ENCODE measurements around the gene TOM1L1. TPM values are rescaled to one million over a fixed set of nuclear protein-coding genes. Genes with fewer than 3 reads are reported as not detected.

Gene TOM1L1
- total RNA-seq, 2 donors from 2014 or later: 52.8 to 81.3 TPM

- H3K27ac ChIP-seq: no peak overlapping the region
- intact Hi-C loops (cut with DNase I): no loop called here
- DNase-seq (ENCODE audit: low spot score): no peak
- no peak for TF ChIP-seq CTCF (IDR thresholded peaks at IDR 0.05)
- TF ChIP-seq POLR2A (IDR thresholded peaks at IDR 0.05): no peak
- no peak for TF ChIP-seq POLR2AphosphoS5 (IDR thresholded peaks at IDR 0.05)
- no peaks in the 10 kb centered on the region for H3K4me1 ChIP-seq (replicated peaks)
- no peaks in the 10 kb centered on the region for H3K9me3 ChIP-seq
- WGBS: 94% methylated on average over 2 of the region's 2 CpGs
- H3K36me3 ChIP-seq: no peaks in the 10 kb centered on the region
- no peaks in the 10 kb centered on the region for H3K27me3 ChIP-seq (replicated peaks; ENCODE audit: insufficient read depth)
- H3K4me3 ChIP-seq: no peak overlapping the region
Observed at GRCh38 chr17:54947396-54947795, 46.7 kb downstream of the TOM1L1 start.

DNA sequence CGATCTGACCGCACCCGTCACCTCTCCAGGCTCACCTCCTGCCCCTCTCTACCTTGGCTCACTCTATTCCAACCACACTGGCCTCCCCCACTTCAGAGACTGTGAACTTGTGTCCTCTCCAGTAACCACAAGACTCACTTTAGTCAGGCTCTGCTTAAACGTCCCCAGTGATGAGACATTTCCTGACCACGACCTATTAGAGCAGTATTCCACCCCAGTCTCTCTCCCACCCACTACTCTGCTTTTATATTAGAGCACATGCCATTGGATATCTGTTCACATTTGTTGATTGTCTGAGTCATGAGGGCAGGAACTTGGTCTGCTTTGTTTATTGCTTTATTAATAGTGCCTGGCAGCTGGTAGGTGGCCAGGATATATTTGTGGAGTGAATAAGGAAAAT is 47.7 kb downstream of the TOM1L1 start:
- H3K4me1 ChIP-seq (replicated peaks): no peaks in the 10 kb centered on the region
- no peaks in the 10 kb centered on the region for H3K27me3 ChIP-seq (replicated peaks; ENCODE audit: insufficient read depth)
- no peaks in the 10 kb centered on the region for H3K9me3 ChIP-seq
- no peak for DNase-seq (ENCODE audit: low spot score)
- no peak overlapping the region for H3K27ac ChIP-seq
- WGBS: 68% methylated on average over 5 of the region's 5 CpGs
- intact Hi-C loops (cut with DNase I): no loop called here
- H3K36me3 ChIP-seq: no peaks in the 10 kb centered on the region
- H3K4me3 ChIP-seq: no peak overlapping the region
- TF ChIP-seq POLR2AphosphoS5 (IDR thresholded peaks at IDR 0.05) (no peak), POLR2A (IDR thresholded peaks at IDR 0.05) (no peak), CTCF (IDR thresholded peaks at IDR 0.05) (no peak)

- WGBS: 39% methylated on average over 2 of the region's 2 CpGs
- H3K36me3 ChIP-seq: no peaks in the 10 kb centered on the region
- TF ChIP-seq POLR2AphosphoS5 (IDR thresholded peaks at IDR 0.05) (peak; percentile 6), CTCF (IDR thresholded peaks at IDR 0.05) (no peak)
Observed at GRCh38 chr17:54950116-54950515, 49.5 kb downstream of the TOM1L1 start.

GRCh38 chr17:54951286-54951685 is 50.6 kb downstream of the TOM1L1 start:
- Histone ChIP-seq H3K27ac (no peak overlapping the region), H3K9me3 (no peaks in the 10 kb centered on the region), H3K27me3 (replicated peaks; ENCODE audit: insufficient read depth) (no peaks in the 10 kb centered on the region), H3K4me3 (no peak overlapping the region), H3K36me3 (no peaks in the 10 kb centered on the region), H3K4me1 (replicated peaks) (no peaks in the 10 kb centered on the region)
- DNase-seq (ENCODE audit: low spot score): no peak
- WGBS: 70% methylated on average over 4 of the region's 4 CpGs
- TF ChIP-seq POLR2A (IDR thresholded peaks at IDR 0.05) (no peak), CTCF (IDR thresholded peaks at IDR 0.05) (no peak), POLR2AphosphoS5 (IDR thresholded peaks at IDR 0.05) (no peak)
- intact Hi-C loops (cut with DNase I): no loop called here

More at GRCh38 chr17:54950116-54950515, 49.5 kb downstream of the TOM1L1 start:
- no peak overlapping the region for H3K27ac ChIP-seq
- H3K4me1 ChIP-seq (replicated peaks): no peaks in the 10 kb centered on the region
- H3K4me3 ChIP-seq: no peak overlapping the region
- no peaks in the 10 kb centered on the region for H3K9me3 ChIP-seq
- H3K27me3 ChIP-seq (replicated peaks; ENCODE audit: insufficient read depth): no peaks in the 10 kb centered on the region
- DNase-seq (ENCODE audit: low spot score): no peak
- intact Hi-C loops (cut with DNase I): no loop called here

GRCh38 chr17:54956791-54957190 is 56.1 kb downstream of the TOM1L1 start:
- intact Hi-C loops (cut with DNase I): no loop called here
- Histone ChIP-seq H3K9me3 (no peaks in the 10 kb centered on the region), H3K27ac (no peak overlapping the region), H3K4me1 (replicated peaks) (no peaks in the 10 kb centered on the region), H3K4me3 (no peak overlapping the region), H3K36me3 (peaks cover 0 to 2% of the 10 kb centered on the region in 2 donors), H3K27me3 (replicated peaks; ENCODE audit: insufficient read depth) (no peaks in the 10 kb centered on the region)
- WGBS: 38% methylated on average over 3 of the region's 3 CpGs
- no peak for DNase-seq (ENCODE audit: low spot score)
- TF ChIP-seq CTCF (IDR thresholded peaks at IDR 0.05) (no peak), POLR2AphosphoS5 (IDR thresholded peaks at IDR 0.05) (no peak), POLR2A (IDR thresholded peaks at IDR 0.05) (no peak)
